Measurements from ENCODE around the gene NFIX.
A peak's percentile ranks its signal among the peaks of the same experiment; 100 is the strongest.

The NFIX gene

DNA sequence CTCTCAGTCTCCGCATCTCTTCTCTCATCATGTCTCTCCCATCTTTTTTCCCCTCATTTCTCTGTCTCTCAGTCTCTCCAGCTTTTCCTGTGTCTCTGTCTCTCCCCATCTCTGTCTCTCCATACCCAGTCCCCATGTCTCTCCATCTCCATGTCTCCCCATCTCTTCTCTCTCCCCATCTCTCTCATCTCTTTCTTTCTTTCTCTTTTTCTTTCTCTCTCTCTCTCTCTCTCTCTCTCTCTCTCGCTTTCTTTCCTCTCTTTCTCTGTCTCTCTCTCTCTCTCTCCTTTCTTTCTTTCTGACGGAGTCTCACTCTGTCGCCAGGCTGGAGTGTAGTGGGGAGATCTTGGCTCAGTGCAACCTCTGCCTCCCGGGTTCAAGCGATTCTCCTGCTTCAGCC lies 12.6 kb upstream of the NFIX start:
- Histone ChIP-seq H3K9me3 (ENCODE audit: control insufficient read depth in 2 of 2, low read length in 2 of 2) (no peaks in the 10 kb centered on the region), H3K36me3 (ENCODE audit: control insufficient read depth in 2 of 2, insufficient read depth in 2 of 2, low read length in 2 of 2) (no peaks in the 10 kb centered on the region), H3K27me3 (ENCODE audit: control insufficient read depth in 1 of 2, insufficient read depth in 2 of 2, low read length in 2 of 2) (no peaks in the 10 kb centered on the region), H3K9ac (ENCODE audit: low read length in 2 of 2) (no peak overlapping the region), H3K4me1 (ENCODE audit: control insufficient read depth, insufficient read depth, low read length) (peaks cover 22% of the 10 kb centered on the region), H3K27ac (ENCODE audit: low read length) (no peak overlapping the region), H3K4me3 (ENCODE audit: low read length in 2 of 2) (no peak overlapping the region)

DNA sequence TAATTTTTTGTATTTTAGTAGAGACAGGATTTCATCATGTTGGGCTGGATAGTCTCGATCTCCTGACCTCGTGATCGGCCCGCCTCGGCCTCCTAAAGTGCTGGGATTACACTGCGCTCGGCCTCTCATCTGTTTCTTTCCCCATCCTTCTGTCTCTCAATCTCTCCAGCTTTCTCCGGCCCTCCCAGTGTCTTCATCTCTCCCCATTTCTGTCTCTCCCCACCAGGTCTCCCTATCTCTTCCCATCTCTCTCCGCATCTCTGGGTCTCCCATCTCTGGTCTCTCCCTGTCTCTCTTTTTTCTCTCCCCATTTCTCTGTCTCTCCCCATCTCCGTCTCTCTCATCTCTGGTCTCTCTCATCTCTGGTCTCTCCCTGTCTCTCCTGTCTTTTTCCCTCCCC lies 12.2 kb upstream of the NFIX start:
- Histone ChIP-seq H3K9me3 (ENCODE audit: control insufficient read depth in 2 of 2, low read length in 2 of 2) (no peaks in the 10 kb centered on the region), H3K9ac (ENCODE audit: low read length in 2 of 2) (no peak overlapping the region), H3K4me3 (ENCODE audit: low read length in 2 of 2) (peak overlapping the region; percentile 57 to 61), H3K36me3 (ENCODE audit: control insufficient read depth in 2 of 2, insufficient read depth in 2 of 2, low read length in 2 of 2) (no peaks in the 10 kb centered on the region), H3K27me3 (ENCODE audit: control insufficient read depth in 1 of 2, insufficient read depth in 2 of 2, low read length in 2 of 2) (no peaks in the 10 kb centered on the region), H3K27ac (ENCODE audit: low read length) (no peak overlapping the region), H3K4me1 (ENCODE audit: control insufficient read depth, insufficient read depth, low read length) (peaks cover 21% of the 10 kb centered on the region)

DNA sequence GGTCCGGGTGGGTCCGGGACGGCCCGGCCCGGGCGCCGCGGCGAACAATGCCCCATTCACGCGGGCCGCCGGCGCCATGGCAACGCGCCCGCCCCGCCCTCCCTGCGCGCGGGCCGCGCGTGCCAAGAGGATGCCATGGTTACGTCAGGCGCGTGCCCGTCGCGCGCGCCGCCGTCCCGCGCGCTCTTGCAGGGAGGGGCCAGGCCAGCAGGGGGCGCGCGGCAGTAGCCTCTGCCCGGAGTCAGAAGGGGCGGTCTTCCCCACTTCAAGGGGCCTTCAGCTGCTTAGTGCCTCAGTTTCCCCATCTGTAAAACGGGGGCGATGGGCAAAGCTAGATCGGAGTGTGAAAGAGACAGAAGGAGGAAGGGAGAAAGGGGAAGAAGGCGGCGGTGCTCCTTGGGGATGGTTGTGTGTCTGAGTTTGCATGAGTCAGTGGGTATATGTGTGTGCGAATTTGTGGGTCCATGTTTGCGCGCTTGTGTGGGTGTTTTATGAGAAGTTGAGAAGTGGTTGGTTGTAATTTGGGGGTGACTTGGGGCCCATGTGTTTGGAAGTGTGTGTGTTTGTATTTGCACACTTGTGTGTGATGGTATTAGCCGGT lies 11.6 kb upstream of the NFIX start:
- Histone ChIP-seq H3K27me3 (ENCODE audit: control insufficient read depth in 1 of 2, insufficient read depth in 2 of 2, low read length in 2 of 2) (no peaks in the 10 kb centered on the region), H3K36me3 (ENCODE audit: control insufficient read depth in 2 of 2, insufficient read depth in 2 of 2, low read length in 2 of 2) (no peaks in the 10 kb centered on the region), H3K4me3 (ENCODE audit: low read length in 2 of 2) (peak overlapping the region; percentile 57 to 61), H3K9me3 (ENCODE audit: control insufficient read depth in 2 of 2, low read length in 2 of 2) (no peaks in the 10 kb centered on the region), H3K9ac (ENCODE audit: low read length in 2 of 2) (no peak overlapping the region), H3K4me1 (ENCODE audit: control insufficient read depth, insufficient read depth, low read length) (peaks cover 19% of the 10 kb centered on the region), H3K27ac (ENCODE audit: low read length) (no peak overlapping the region)

GRCh38 chr19:12984143-12984627 lies 11.1 kb upstream of the NFIX start:
- H3K4me3 ChIP-seq (ENCODE audit: low read length in 2 of 2): no peak overlapping the region
- no peak overlapping the region for H3K27ac ChIP-seq (ENCODE audit: low read length)
- no peaks in the 10 kb centered on the region for H3K27me3 ChIP-seq (ENCODE audit: control insufficient read depth in 1 of 2, insufficient read depth in 2 of 2, low read length in 2 of 2)
- H3K4me1 ChIP-seq (ENCODE audit: control insufficient read depth, insufficient read depth, low read length): peaks cover 19% of the 10 kb centered on the region
- H3K9me3 ChIP-seq (ENCODE audit: control insufficient read depth in 2 of 2, low read length in 2 of 2): no peaks in the 10 kb centered on the region
- no peaks in the 10 kb centered on the region for H3K36me3 ChIP-seq (ENCODE audit: control insufficient read depth in 2 of 2, insufficient read depth in 2 of 2, low read length in 2 of 2)
- H3K9ac ChIP-seq (ENCODE audit: low read length in 2 of 2): no peak overlapping the region

- Histone ChIP-seq H3K9ac (ENCODE audit: low read length in 2 of 2) (no peak overlapping the region), H3K27ac (ENCODE audit: low read length) (no peak overlapping the region), H3K4me3 (ENCODE audit: low read length in 2 of 2) (no peak overlapping the region)
Measured at GRCh38 chr19:12984683-12985048, 10.6 kb upstream of the NFIX start.

GRCh38 chr19:12985049-12985776 lies 10.1 kb upstream of the NFIX start:
- Histone ChIP-seq H3K9ac (ENCODE audit: low read length in 2 of 2) (no peak overlapping the region), H3K27ac (ENCODE audit: low read length) (no peak overlapping the region)

More at GRCh38 chr19:12984683-12985048, 10.6 kb upstream of the NFIX start:
- peaks cover 19% of the 10 kb centered on the region for H3K4me1 ChIP-seq (ENCODE audit: control insufficient read depth, insufficient read depth, low read length)
- H3K9me3 ChIP-seq (ENCODE audit: control insufficient read depth in 2 of 2, low read length in 2 of 2): no peaks in the 10 kb centered on the region
- no peaks in the 10 kb centered on the region for H3K27me3 ChIP-seq (ENCODE audit: control insufficient read depth in 1 of 2, insufficient read depth in 2 of 2, low read length in 2 of 2)
- H3K36me3 ChIP-seq (ENCODE audit: control insufficient read depth in 2 of 2, insufficient read depth in 2 of 2, low read length in 2 of 2): no peaks in the 10 kb centered on the region

DNA sequence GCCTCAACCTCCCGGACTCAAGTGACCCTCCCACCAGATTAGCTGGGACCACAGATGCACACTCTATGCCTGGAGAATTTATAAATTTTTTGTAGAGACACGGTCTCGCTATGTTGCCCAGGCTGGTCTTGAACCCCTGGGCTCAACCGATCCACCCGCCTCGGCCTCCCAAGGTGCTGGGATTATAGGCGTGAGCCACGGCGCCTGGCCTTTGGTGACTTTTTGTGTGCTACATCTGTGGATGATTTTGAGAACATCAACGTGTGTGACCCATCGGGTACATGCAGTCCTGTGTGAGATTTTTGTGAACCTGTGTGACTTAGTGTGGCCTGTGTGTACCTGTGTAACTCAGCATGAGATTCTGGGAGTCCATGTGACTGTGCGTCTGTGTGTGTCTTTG lies 8.5 kb upstream of the NFIX start:
- H3K4me3 ChIP-seq (ENCODE audit: low read length in 2 of 2): no peak overlapping the region
- H3K27ac ChIP-seq (ENCODE audit: low read length): no peak overlapping the region
- no peaks in the 10 kb centered on the region for H3K36me3 ChIP-seq (ENCODE audit: control insufficient read depth in 2 of 2, insufficient read depth in 2 of 2, low read length in 2 of 2)
- H3K27me3 ChIP-seq (ENCODE audit: control insufficient read depth in 1 of 2, insufficient read depth in 2 of 2, low read length in 2 of 2): no peaks in the 10 kb centered on the region
- peaks cover 19% of the 10 kb centered on the region for H3K4me1 ChIP-seq (ENCODE audit: control insufficient read depth, insufficient read depth, low read length)
- H3K9me3 ChIP-seq (ENCODE audit: control insufficient read depth in 2 of 2, low read length in 2 of 2): no peaks in the 10 kb centered on the region
- H3K9ac ChIP-seq (ENCODE audit: low read length in 2 of 2): no peak overlapping the region

More at GRCh38 chr19:12985049-12985776, 10.1 kb upstream of the NFIX start:
- peak overlapping the region in 1 of 2 donors; percentile 22 for H3K4me3 ChIP-seq (ENCODE audit: low read length in 2 of 2)
- no peaks in the 10 kb centered on the region for H3K27me3 ChIP-seq (ENCODE audit: control insufficient read depth in 1 of 2, insufficient read depth in 2 of 2, low read length in 2 of 2)
- no peaks in the 10 kb centered on the region for H3K9me3 ChIP-seq (ENCODE audit: control insufficient read depth in 2 of 2, low read length in 2 of 2)
- peaks cover 19% of the 10 kb centered on the region for H3K4me1 ChIP-seq (ENCODE audit: control insufficient read depth, insufficient read depth, low read length)
- no peaks in the 10 kb centered on the region for H3K36me3 ChIP-seq (ENCODE audit: control insufficient read depth in 2 of 2, insufficient read depth in 2 of 2, low read length in 2 of 2)

- H3K4me1 ChIP-seq (ENCODE audit: control insufficient read depth, insufficient read depth, low read length): peaks cover 19% of the 10 kb centered on the region
- H3K27me3 ChIP-seq (ENCODE audit: control insufficient read depth in 1 of 2, insufficient read depth in 2 of 2, low read length in 2 of 2): no peaks in the 10 kb centered on the region
- H3K4me3 ChIP-seq (ENCODE audit: low read length in 2 of 2): no peak overlapping the region
- H3K27ac ChIP-seq (ENCODE audit: low read length): no peak overlapping the region
- no peaks in the 10 kb centered on the region for H3K9me3 ChIP-seq (ENCODE audit: control insufficient read depth in 2 of 2, low read length in 2 of 2)
- no peak overlapping the region for H3K9ac ChIP-seq (ENCODE audit: low read length in 2 of 2)
- no peaks in the 10 kb centered on the region for H3K36me3 ChIP-seq (ENCODE audit: control insufficient read depth in 2 of 2, insufficient read depth in 2 of 2, low read length in 2 of 2)
Measured at GRCh38 chr19:12987190-12987589, 8.1 kb upstream of the NFIX start.

- Histone ChIP-seq H3K27me3 (ENCODE audit: control insufficient read depth in 1 of 2, insufficient read depth in 2 of 2, low read length in 2 of 2) (no peaks in the 10 kb centered on the region), H3K9ac (ENCODE audit: low read length in 2 of 2) (no peak overlapping the region), H3K4me1 (ENCODE audit: control insufficient read depth, insufficient read depth, low read length) (peaks cover 19% of the 10 kb centered on the region)
Measured at GRCh38 chr19:12987781-12988180, 7.5 kb upstream of the NFIX start.

GRCh38 chr19:12990431-12990830 lies 4.8 kb upstream of the NFIX start:
- no peaks in the 10 kb centered on the region for H3K36me3 ChIP-seq (ENCODE audit: control insufficient read depth in 2 of 2, insufficient read depth in 2 of 2, low read length in 2 of 2)
- H3K9me3 ChIP-seq (ENCODE audit: control insufficient read depth in 2 of 2, low read length in 2 of 2): no peaks in the 10 kb centered on the region
- no peak overlapping the region for H3K4me3 ChIP-seq (ENCODE audit: low read length in 2 of 2)
- no peak overlapping the region for H3K27ac ChIP-seq (ENCODE audit: low read length)
- H3K27me3 ChIP-seq (ENCODE audit: control insufficient read depth in 1 of 2, insufficient read depth in 2 of 2, low read length in 2 of 2): no peaks in the 10 kb centered on the region
- H3K4me1 ChIP-seq (ENCODE audit: control insufficient read depth, insufficient read depth, low read length): peaks cover 11% of the 10 kb centered on the region
- no peak overlapping the region for H3K9ac ChIP-seq (ENCODE audit: low read length in 2 of 2)

More at GRCh38 chr19:12987781-12988180, 7.5 kb upstream of the NFIX start:
- H3K9me3 ChIP-seq (ENCODE audit: control insufficient read depth in 2 of 2, low read length in 2 of 2): no peaks in the 10 kb centered on the region
- H3K36me3 ChIP-seq (ENCODE audit: control insufficient read depth in 2 of 2, insufficient read depth in 2 of 2, low read length in 2 of 2): no peaks in the 10 kb centered on the region
- no peak overlapping the region for H3K27ac ChIP-seq (ENCODE audit: low read length)
- no peak overlapping the region for H3K4me3 ChIP-seq (ENCODE audit: low read length in 2 of 2)

GRCh38 chr19:12990853-12991252 lies 4.4 kb upstream of the NFIX start:
- H3K27ac ChIP-seq (ENCODE audit: low read length): no peak overlapping the region
- H3K36me3 ChIP-seq (ENCODE audit: control insufficient read depth in 2 of 2, insufficient read depth in 2 of 2, low read length in 2 of 2): no peaks in the 10 kb centered on the region
- no peak overlapping the region for H3K4me3 ChIP-seq (ENCODE audit: low read length in 2 of 2)
- no peaks in the 10 kb centered on the region for H3K27me3 ChIP-seq (ENCODE audit: control insufficient read depth in 1 of 2, insufficient read depth in 2 of 2, low read length in 2 of 2)
- peaks cover 8% of the 10 kb centered on the region for H3K4me1 ChIP-seq (ENCODE audit: control insufficient read depth, insufficient read depth, low read length)
- no peaks in the 10 kb centered on the region for H3K9me3 ChIP-seq (ENCODE audit: control insufficient read depth in 2 of 2, low read length in 2 of 2)
- H3K9ac ChIP-seq (ENCODE audit: low read length in 2 of 2): no peak overlapping the region

Data from stomach smooth muscle (tissue), 2 donors.